Upper lobe of left lung (tissue), 6 donors: ENCODE measurements around the gene TSPEAR. TPM values are rescaled to one million over a fixed set of nuclear protein-coding genes. Genes with fewer than 3 reads are reported as not detected.

ENCODE experiments used
- ATAC-seq, 2 donors: fragments of 200-7000 bp; cut with Tn5 transposase; one replicate each; pipeline ENCODE4 v1.9.1; 2022; ENCODE audit warnings: mild to moderate bottlenecking in 2 of 2, moderate library complexity in 2 of 2; ENCODE audit not compliant: low FRiP score in 2 of 2
- DNase-seq, 2 donors: peaks; one replicate each; pipeline ENCODE4 v3.0.0-alpha.2; 2019 to 2020
- H3K27ac ChIP-seq, 4 donors: fragments of 200-600 bp; sonication (generic); one replicate each; pipeline ENCODE4 v1.5.1; 2016 to 2019
- H3K27me3 ChIP-seq, 4 donors: fragments of 200-600 bp; sonication (generic); one replicate each; pipeline ENCODE4 v1.5.1; 2017 to 2019
- H3K36me3 ChIP-seq, 4 donors: fragments of 200-600 bp; sonication (generic); one replicate each; pipeline ENCODE4 v1.5.1; 2016 to 2019
- H3K4me1 ChIP-seq, 4 donors: fragments of 200-600 bp; sonication (generic); one replicate each; pipeline ENCODE4 v1.5.1; 2018 to 2019
- H3K4me3 ChIP-seq, 4 donors: fragments of 200-600 bp; sonication (generic); one replicate each; pipeline ENCODE4 v1.5.1; 2017 to 2019; ENCODE audit warnings: mild to moderate bottlenecking in 2 of 4, moderate library complexity in 1 of 4
- H3K9me3 ChIP-seq, 4 donors: fragments of 200-600 bp; sonication (generic); one replicate each; pipeline ENCODE4 v1.5.1; 2018 to 2019
- EP300 ChIP-seq, 4 donors: sonication (generic); formaldehyde crosslinking; IDR thresholded peaks; one replicate each; pipeline ENCODE4 v1.5.1; 2017; ENCODE audit warnings: antibody characterized with exemption in 4 of 4, control low read depth in 2 of 4
- POLR2A ChIP-seq, 4 donors: fragments of 450-650 bp; IDR thresholded peaks; one replicate each; pipeline ENCODE4 v1.5.1; 2016 to 2017; ENCODE audit warnings: antibody characterized with exemption in 4 of 4, mild to moderate bottlenecking in 2 of 4
- POLR2AphosphoS5 ChIP-seq, 2 donors: sonication (generic); formaldehyde crosslinking; IDR thresholded peaks; one replicate each; pipeline ENCODE4 v1.5.1; 2017; ENCODE audit warnings: antibody characterized with exemption in 2 of 2
- WGBS, 2 donors: methylation state at CpG; one replicate each; pipeline ENCODE4 v1.1.5; 2017 to 2018; 5-methylcytosine and 5-hydroxymethylcytosine counted together
- total RNA-seq, 6 donors: library from RNA; depleted of rRNA in 4 of 6; stranded (reverse); fragments of >200 nt in 4 of 6; gene quantifications; one replicate each; pipeline versions ENCODE4 v1.1.0 to v1.2.1, GENCODE V29; 2016 to 2021
- TF ChIP-seq, protein P1 (sequence below), 6 experiments: fragments of 450-650 bp in 4 of 6; fragments of 200-600 bp in 2 of 6; sonication (generic) in 2 of 6; IDR thresholded peaks; one replicate each; pipeline ENCODE4 v1.5.1; 2016 to 2019; ENCODE audit warnings: antibody characterized with exemption in 6 of 6
- donor health status: DM: no; HTN: no; CAD: no; lungs with moderate emphysema.
- donor health status: DM: no; HTN: yes; CAD: no; lungs with severe emphysema.

The TSPEAR gene
- total RNA-seq, 6 donors from 2014 or later: 0.14 to 0.17 TPM; not detected in 4

DNA sequence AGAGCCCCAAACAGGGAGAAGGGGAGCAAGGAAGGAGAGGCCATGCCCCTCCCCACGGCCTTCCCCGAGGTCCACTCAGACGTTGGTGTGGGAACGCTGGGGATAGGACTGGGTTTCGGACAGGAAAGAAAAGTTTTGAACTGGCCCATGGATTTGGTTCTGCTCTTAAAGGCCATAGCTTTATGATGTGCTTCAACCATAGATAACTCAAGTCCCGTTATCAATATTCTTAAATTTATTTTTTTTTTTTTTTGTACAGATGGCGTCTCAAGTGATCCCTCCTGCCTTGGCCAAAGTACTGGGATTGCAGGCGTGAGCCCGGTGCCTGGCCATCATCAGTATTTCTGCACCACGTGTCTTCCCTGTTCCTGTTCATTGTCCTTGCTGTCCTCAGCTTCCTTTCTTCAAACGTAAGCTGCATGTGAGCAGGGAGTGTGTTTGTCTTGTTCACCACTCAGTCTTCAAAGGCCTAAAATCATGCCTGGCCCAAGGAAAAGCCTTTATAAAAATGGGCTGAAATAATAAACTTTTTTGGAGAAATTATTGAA lies 170.6 kb downstream of the TSPEAR start:
- H3K4me1 ChIP-seq: no peaks in the 10 kb centered on the region
- no peak overlapping the region for H3K4me3 ChIP-seq
- WGBS, 2 donors: 72 to 74% methylated on average over 11 of the region's 11 CpGs
- no peak for TF ChIP-seq EP300 (IDR thresholded peaks at IDR 0.05)
- TF ChIP-seq POLR2AphosphoS5 (IDR thresholded peaks at IDR 0.05): no peak
- TF ChIP-seq POLR2A (IDR thresholded peaks at IDR 0.05): no peak
- TF ChIP-seq, protein P1, sequence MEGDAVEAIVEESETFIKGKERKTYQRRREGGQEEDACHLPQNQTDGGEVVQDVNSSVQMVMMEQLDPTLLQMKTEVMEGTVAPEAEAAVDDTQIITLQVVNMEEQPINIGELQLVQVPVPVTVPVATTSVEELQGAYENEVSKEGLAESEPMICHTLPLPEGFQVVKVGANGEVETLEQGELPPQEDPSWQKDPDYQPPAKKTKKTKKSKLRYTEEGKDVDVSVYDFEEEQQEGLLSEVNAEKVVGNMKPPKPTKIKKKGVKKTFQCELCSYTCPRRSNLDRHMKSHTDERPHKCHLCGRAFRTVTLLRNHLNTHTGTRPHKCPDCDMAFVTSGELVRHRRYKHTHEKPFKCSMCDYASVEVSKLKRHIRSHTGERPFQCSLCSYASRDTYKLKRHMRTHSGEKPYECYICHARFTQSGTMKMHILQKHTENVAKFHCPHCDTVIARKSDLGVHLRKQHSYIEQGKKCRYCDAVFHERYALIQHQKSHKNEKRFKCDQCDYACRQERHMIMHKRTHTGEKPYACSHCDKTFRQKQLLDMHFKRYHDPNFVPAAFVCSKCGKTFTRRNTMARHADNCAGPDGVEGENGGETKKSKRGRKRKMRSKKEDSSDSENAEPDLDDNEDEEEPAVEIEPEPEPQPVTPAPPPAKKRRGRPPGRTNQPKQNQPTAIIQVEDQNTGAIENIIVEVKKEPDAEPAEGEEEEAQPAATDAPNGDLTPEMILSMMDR (IDR thresholded peaks at IDR 0.05): no peak
- H3K27ac ChIP-seq: no peak overlapping the region
- H3K36me3 ChIP-seq: no peaks in the 10 kb centered on the region
- ATAC-seq (no peak), DNase-seq (no peak)
- H3K27me3 ChIP-seq: no peaks in the 10 kb centered on the region
- peaks cover 0 to 6% (median 2%) of the 10 kb centered on the region in 4 donors for H3K9me3 ChIP-seq

DNA sequence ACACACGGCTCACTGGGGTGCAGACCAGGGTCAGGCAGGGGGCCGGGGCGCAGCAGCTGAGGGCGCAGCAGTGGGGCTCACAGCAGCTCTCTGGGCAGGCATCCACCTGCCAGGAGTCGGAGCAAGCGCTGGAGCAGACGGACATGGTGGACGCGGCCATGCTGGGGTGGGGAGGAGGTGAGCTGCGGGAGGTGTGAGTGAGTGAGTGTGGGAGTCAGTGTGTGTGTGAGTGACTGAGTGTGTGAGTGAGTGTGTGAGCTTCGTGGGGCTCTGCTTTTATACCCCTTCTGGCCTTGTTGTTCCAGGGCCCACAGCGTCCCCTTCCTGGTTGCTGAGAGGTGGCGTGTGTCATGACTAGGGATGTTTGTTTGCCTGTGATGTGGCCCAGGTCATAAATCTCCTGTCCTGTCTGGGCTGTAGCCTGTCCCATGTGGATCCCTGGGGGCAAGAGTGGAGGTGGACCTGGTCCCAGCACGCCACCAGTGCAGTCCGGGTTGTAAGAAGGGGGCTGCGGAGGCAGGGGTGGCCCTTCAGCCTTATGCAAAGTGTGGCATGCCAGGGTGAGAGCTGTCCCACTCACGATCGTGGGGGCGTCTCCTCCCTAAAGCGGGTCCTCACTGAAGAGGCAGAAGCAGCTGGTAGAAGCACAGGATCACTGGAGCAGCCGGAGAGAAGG lies 171.2 kb downstream of the TSPEAR start, which contains the start of gene KRTAP10-1:
Gene KRTAP10-1 (minus strand): TSS at position 205 of the 676 bp plus-strand sequence. CDS start 45 bp downstream, at position 160.
- H3K27me3 ChIP-seq: no peaks in the 10 kb centered on the region
- no peaks in the 10 kb centered on the region for H3K4me1 ChIP-seq
- no peak within 1 kb of the TSS for H3K27ac ChIP-seq
- TF ChIP-seq POLR2A (IDR thresholded peaks at IDR 0.05): no peak
- TF ChIP-seq POLR2AphosphoS5 (IDR thresholded peaks at IDR 0.05): no peak
- TF ChIP-seq, protein P1 (IDR thresholded peaks at IDR 0.05): no peak
- TF ChIP-seq EP300 (IDR thresholded peaks at IDR 0.05): no peak
- H3K9me3 ChIP-seq: peaks cover 0 to 6% (median 2%) of the 10 kb centered on the region in 4 donors
- ATAC-seq (peak in 1 of 2 donors; percentile 27), DNase-seq (peak in 1 of 2 donors; percentile 60)
- no peaks in the 10 kb centered on the region for H3K36me3 ChIP-seq
- WGBS, 2 donors: 80 to 87% methylated on average over 20 to 21 of the region's 21 CpGs
- no peak within 1 kb of the TSS for H3K4me3 ChIP-seq

DNA sequence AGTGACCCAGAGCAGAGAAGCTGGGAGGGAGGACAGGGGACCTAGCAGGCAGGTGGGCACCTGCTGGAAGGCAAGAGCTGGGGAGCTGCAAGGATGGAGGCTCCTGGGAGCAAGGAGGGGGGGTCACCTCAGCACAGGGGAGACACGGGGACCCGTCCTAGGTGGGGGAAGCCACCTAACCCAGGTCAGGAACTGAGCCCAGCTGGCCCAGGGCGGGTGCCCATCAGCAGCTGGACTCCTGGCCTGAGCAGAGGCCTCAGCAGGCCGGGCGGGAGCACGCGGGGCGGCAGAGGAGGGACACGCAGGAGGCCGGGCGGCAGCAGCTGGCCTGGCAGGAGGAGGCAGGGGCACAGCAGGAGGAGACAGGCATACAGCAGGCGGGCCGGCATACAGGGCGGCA lies 172.3 kb downstream of the TSPEAR start:
- Histone ChIP-seq H3K9me3 (peaks cover 0 to 6% (median 2%) of the 10 kb centered on the region in 4 donors), H3K4me1 (no peaks in the 10 kb centered on the region), H3K27me3 (no peaks in the 10 kb centered on the region), H3K36me3 (no peaks in the 10 kb centered on the region), H3K4me3 (no peak overlapping the region), H3K27ac (no peak overlapping the region)
- peak in 1 of 2 donors; percentile 23 for ATAC-seq
- DNase-seq: no peak
- WGBS, 2 donors: 78 to 79% methylated on average over 14 of the region's 14 CpGs
- TF ChIP-seq EP300 (IDR thresholded peaks at IDR 0.05) (no peak), POLR2AphosphoS5 (IDR thresholded peaks at IDR 0.05) (no peak), POLR2A (IDR thresholded peaks at IDR 0.05) (no peak)
- TF ChIP-seq, protein P1 (IDR thresholded peaks at IDR 0.05): no peak

DNA sequence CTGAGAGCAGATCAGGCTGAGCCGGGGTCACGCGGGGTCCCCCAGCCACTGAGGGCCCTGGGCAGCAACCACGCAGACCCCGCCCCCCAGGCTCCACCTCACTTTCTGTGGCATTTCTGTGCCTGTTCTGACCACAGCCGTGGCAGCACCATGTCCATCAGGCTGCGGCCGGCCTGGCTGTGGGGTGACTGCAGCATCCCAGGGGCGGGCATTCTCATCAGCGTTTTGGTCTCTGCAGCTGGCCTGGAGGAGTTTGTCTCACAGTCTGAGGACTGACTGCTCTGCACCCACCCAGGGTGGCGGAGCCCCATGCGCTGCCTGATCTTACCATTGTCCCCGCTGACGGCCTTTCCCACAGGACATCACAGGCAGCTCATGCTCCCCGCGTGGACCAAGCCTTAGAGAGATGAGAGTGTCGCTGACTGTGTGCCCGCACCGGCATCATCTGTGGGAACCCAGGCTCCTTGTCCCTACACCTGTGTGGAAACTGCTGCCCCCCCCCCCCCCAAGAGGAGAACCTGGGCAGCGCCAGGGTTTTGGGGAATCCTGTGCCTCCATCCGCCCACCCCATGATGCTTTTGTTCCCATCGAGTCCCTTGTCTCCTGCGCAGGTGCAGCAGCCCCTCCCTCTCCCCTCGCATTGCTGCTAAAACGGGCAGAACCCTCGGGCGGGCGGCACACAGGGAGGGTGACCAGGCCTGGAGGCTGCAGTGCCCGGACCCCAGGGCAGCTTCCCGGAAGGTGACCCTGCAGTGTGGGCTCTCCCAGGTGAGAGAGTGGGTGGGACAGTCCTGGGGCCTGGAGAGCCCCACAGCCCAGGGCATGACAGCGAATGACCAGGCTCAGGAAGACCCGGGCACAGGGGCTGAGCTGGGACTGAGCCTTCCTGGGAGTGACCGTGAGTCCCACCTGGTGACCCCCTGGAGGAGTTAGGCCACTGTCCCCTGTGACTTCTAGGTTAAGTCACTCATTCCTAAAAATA lies 173.2 kb downstream of the TSPEAR start:
- H3K4me1 ChIP-seq: no peaks in the 10 kb centered on the region
- H3K27me3 ChIP-seq: no peaks in the 10 kb centered on the region
- peak in 1 of 2 donors; percentile 60 for ATAC-seq
- TF ChIP-seq POLR2A (IDR thresholded peaks at IDR 0.05): no peak
- TF ChIP-seq POLR2AphosphoS5 (IDR thresholded peaks at IDR 0.05): no peak
- no peak for TF ChIP-seq EP300 (IDR thresholded peaks at IDR 0.05)
- TF ChIP-seq, protein P1 (IDR thresholded peaks at IDR 0.05): no peak
- DNase-seq: peak in 1 of 2 donors; percentile 72
- no peaks in the 10 kb centered on the region for H3K36me3 ChIP-seq
- peaks cover 0 to 6% (median 0%) of the 10 kb centered on the region in 4 donors for H3K9me3 ChIP-seq
- no peak overlapping the region for H3K27ac ChIP-seq
- 92% methylated on average over 15 to 29 of the region's 33 CpGs for WGBS, 2 donors
- H3K4me3 ChIP-seq: no peak overlapping the region
